Measurements from ENCODE around the gene ZNHIT2.

ZNHIT2 gene

DNA sequence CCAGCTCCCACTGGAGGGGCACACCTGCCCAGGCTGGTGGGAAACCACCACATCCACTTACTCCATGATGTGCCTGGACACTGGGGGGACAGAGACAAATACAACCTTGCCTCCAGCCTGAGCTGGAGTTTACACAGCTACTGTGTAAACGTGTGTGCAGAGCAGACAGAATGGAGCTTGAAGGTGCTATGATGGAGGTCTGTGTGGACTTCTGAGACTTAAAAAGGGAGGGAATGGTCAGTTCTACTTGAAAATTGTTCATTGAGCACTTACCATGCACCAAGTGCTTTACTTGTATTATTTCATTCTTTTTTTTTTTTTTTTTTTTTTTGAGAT is 44.9 kb downstream of the ZNHIT2 start:
- no peaks in the 10 kb centered on the region for H4K20me1 ChIP-seq (ENCODE audit: control insufficient read depth, insufficient read depth, low read depth, low read length)
- no peaks in the 10 kb centered on the region for H3K9me3 ChIP-seq (ENCODE audit: control insufficient read depth, insufficient read depth, low read length)
- no peak overlapping the region for H3K27ac ChIP-seq (ENCODE audit: low read depth, low read length)
- H3K9me2 ChIP-seq (replicated peaks; ENCODE audit: control insufficient read depth, low read length) = no peaks in the 10 kb centered on the region
- H3K4me2 ChIP-seq (ENCODE audit: low read length) = peak overlapping the region; percentile 39
- no peaks in the 10 kb centered on the region for H3F3A ChIP-seq (ENCODE audit: control insufficient read depth, insufficient read depth)
- TF ChIP-seq, protein P1, sequence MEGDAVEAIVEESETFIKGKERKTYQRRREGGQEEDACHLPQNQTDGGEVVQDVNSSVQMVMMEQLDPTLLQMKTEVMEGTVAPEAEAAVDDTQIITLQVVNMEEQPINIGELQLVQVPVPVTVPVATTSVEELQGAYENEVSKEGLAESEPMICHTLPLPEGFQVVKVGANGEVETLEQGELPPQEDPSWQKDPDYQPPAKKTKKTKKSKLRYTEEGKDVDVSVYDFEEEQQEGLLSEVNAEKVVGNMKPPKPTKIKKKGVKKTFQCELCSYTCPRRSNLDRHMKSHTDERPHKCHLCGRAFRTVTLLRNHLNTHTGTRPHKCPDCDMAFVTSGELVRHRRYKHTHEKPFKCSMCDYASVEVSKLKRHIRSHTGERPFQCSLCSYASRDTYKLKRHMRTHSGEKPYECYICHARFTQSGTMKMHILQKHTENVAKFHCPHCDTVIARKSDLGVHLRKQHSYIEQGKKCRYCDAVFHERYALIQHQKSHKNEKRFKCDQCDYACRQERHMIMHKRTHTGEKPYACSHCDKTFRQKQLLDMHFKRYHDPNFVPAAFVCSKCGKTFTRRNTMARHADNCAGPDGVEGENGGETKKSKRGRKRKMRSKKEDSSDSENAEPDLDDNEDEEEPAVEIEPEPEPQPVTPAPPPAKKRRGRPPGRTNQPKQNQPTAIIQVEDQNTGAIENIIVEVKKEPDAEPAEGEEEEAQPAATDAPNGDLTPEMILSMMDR (IDR thresholded peaks at IDR 0.05; ENCODE audit: low read depth, low read length, poor library complexity, severe bottlenecking) = no peak
- TF ChIP-seq EZH2phosphoT487 (IDR thresholded peaks at IDR 0.05; ENCODE audit: borderline replicate concordance, low read length) = no peak
- peaks cover 18% of the 10 kb centered on the region for H3K4me1 ChIP-seq (ENCODE audit: control insufficient read depth, low read length)
- H3K79me2 ChIP-seq (ENCODE audit: control insufficient read depth, low read length) = peaks cover 12% of the 10 kb centered on the region
- H3K27me3 ChIP-seq (ENCODE audit: control insufficient read depth, low read length) = no peaks in the 10 kb centered on the region
- H3K36me3 ChIP-seq (ENCODE audit: control insufficient read depth, low read length) = peaks cover 23% of the 10 kb centered on the region
- no peak overlapping the region for H3K4me3 ChIP-seq (ENCODE audit: low read length)

DNA sequence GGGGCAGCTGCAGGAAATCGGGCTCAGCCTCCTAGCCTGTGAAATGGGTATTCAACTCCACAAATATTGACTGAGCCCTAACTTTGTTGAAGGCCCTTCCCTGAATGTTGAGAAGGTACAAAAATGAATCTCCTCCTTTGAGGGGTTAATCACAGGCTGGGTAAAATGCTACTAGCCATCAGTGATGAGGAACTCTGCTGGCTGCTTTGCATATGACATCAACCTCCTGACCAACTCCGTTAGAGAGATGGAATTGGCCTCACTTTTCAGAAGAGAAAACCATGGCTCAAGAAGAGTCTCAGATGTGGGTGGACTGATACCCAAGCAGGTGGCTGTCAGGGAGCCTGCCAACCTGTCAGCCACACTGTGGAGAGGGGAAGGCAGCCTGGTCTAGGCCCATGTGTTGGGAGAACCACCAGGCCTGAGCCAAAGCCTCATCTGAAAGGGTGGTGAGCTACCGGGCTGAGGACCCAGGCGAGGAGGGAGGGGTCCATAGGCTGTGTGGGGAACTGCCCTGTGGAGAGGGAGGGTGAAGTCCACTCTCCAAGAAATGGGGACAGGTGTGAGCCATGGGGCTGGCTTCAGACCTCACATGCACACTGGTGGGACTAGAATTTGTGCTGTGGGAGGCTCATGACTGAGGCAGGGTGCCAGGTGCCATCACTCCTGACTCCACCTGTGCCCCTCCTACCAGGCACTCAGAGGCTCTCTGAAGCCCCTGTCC is 45.4 kb downstream of the ZNHIT2 start:
- Histone ChIP-seq H3K4me2 (ENCODE audit: low read length) (peak overlapping the region; percentile 39), H3K4me1 (ENCODE audit: control insufficient read depth, low read length) (peaks cover 18% of the 10 kb centered on the region), H4K20me1 (ENCODE audit: control insufficient read depth, insufficient read depth, low read depth, low read length) (no peaks in the 10 kb centered on the region), H3K36me3 (ENCODE audit: control insufficient read depth, low read length) (peaks cover 17% of the 10 kb centered on the region), H3K9me2 (replicated peaks; ENCODE audit: control insufficient read depth, low read length) (no peaks in the 10 kb centered on the region), H3K27ac (ENCODE audit: low read depth, low read length) (no peak overlapping the region), H3K9me3 (ENCODE audit: control insufficient read depth, insufficient read depth, low read length) (no peaks in the 10 kb centered on the region), H3K4me3 (ENCODE audit: low read length) (no peak overlapping the region; the same call in 1 of the 2 replicates), H3K27me3 (ENCODE audit: control insufficient read depth, low read length) (no peaks in the 10 kb centered on the region), H3F3A (ENCODE audit: control insufficient read depth, insufficient read depth) (no peaks in the 10 kb centered on the region), H3K79me2 (ENCODE audit: control insufficient read depth, low read length) (peaks cover 7% of the 10 kb centered on the region)
- no peak for TF ChIP-seq EZH2phosphoT487 (IDR thresholded peaks at IDR 0.05; ENCODE audit: borderline replicate concordance, low read length)
- TF ChIP-seq, protein P1 (IDR thresholded peaks at IDR 0.05; ENCODE audit: low read depth, low read length, poor library complexity, severe bottlenecking) = no peak

DNA sequence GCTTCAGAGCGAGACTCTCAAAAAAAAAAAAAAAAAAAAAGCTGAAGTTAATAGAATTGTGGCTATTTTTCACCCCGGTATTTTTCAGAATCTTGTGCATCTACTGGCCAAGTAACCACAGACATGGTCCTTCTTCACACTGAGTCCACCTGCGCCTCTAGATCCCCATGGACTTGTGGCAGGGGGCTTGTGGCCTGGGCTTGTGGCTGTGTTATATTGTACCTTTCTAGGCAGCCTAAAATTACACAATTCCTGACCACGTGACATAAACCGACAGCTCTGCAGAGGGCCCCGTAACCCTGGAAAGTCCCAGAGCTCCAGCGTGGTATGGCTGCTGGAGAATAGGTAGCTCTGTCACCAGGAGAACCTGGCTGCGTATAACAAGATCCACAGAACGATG is 48.3 kb downstream of the ZNHIT2 start:
- H3K4me3 ChIP-seq (ENCODE audit: low read length) = no peak overlapping the region
- H3K4me1 ChIP-seq (ENCODE audit: control insufficient read depth, low read length) = peaks cover 18% of the 10 kb centered on the region
- TF ChIP-seq EZH2phosphoT487 (IDR thresholded peaks at IDR 0.05; ENCODE audit: borderline replicate concordance, low read length) = no peak
- TF ChIP-seq, protein P1 (IDR thresholded peaks at IDR 0.05; ENCODE audit: low read depth, low read length, poor library complexity, severe bottlenecking) = no peak
- no peaks in the 10 kb centered on the region for H3K79me2 ChIP-seq (ENCODE audit: control insufficient read depth, low read length)
- no peaks in the 10 kb centered on the region for H3F3A ChIP-seq (ENCODE audit: control insufficient read depth, insufficient read depth)
- no peaks in the 10 kb centered on the region for H3K36me3 ChIP-seq (ENCODE audit: control insufficient read depth, low read length)
- no peak overlapping the region for H3K4me2 ChIP-seq (ENCODE audit: low read length)
- H4K20me1 ChIP-seq (ENCODE audit: control insufficient read depth, insufficient read depth, low read depth, low read length) = no peaks in the 10 kb centered on the region
- no peak overlapping the region for H3K27ac ChIP-seq (ENCODE audit: low read depth, low read length)
- H3K27me3 ChIP-seq (ENCODE audit: control insufficient read depth, low read length) = no peaks in the 10 kb centered on the region
- H3K9me3 ChIP-seq (ENCODE audit: control insufficient read depth, insufficient read depth, low read length) = no peaks in the 10 kb centered on the region
- H3K9me2 ChIP-seq (replicated peaks; ENCODE audit: control insufficient read depth, low read length) = no peaks in the 10 kb centered on the region
